CD4-positive, alpha-beta T cell treated with Interleukin-17A for 4 hours (primary cell): Measurements from ENCODE around the gene ASB18.
"Not testable (repeated sequence)": the region's sequence is repeated elsewhere in the genome, so short reads cannot be mapped to it uniquely, and the experiment has no call there.

Experiments
- DNase-seq: peaks from one replicate; pipeline ENCODE4 v3.0.0-alpha.2; 2020; ENCODE audit warnings: mixed read lengths

The ASB18 gene

GRCh38 chr2:236264256-236264655 lies at the start of gene ASB18:
ASB18 (minus strand) TSS chr2:236264406; CDS start chr2:236264345, 61 bp downstream.
- DNase-seq, result no peak

- no peak for DNase-seq
Measured at GRCh38 chr2:236311286-236311685, 47.1 kb upstream of the ASB18 start.

DNA sequence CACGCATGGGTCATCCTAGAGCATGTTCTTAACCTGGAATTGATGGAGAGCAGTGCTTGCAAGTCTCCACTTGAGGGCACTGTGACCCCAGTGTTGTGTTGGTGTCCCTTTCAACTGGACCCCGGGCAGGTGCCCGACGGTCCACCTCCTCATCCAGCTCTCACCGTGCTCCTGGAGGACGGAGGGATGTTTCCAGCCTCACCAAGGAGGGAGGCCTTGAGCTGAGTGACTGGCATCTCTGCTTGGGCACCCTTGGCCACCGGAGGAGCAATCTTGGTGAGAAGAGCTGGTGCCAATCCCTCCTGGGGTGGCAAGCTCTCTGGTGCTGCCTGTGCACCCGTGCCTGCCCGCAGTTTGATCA lies 45.4 kb upstream of the ASB18 start:
- DNase-seq, result no peak

DNA sequence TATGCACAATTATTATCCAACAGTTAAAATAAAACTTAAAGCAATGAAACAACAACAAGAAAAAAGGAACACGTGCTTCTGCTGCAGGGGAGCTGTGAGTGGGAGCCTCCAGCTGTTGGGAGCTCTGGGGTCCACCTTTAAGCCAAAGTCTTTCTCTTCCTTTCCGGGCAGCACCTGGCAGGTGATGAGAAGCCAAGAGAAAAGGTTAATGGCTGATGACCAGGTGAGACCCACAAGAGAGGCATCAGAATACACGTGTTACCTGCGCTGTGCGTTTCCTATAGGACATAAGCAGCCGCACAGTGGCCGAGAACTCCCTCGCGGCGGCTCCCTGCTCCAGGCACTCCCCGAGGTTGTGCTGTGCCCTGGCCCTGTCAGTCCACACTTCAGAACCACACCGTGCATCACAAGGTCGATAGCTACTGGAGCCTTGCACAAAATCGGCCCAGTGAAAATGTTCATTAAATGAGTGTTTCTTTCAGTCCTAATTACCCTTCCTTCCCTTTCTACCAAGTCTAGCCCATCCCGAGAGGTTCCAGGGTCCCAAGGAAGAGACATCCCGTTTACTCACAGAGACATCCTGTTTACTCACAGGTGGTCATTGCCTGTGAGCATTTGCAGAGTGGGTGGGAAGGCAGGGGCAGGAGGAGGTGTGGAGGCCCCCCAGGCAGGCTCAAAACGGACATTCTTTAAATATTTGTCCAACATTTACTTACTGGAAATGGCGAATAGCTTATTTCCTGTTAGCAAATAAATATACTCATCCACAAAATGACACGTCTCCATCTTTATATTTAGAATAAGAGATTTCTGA lies 44.9 kb upstream of the ASB18 start:
- no peak for DNase-seq

DNA sequence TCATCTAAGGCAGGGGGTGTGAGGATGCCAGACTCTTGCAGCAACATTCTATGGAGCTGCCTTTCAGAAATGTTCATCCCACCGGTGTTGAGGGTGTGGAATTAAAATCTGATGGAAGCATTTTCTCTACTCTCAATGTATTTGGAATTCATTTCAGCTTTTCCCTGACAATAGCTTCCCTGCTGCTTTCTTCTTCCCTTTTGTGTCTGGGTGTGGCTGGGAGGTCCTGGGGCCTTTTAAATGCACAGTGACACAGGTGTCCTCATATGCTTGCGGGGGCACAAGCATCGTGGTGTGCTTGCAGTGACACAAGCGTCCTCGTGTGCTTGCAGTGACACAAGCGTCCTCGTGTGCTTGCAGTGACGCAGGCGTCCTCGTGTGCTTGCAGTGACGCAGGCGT lies 43.4 kb upstream of the ASB18 start:
- DNase-seq, result no peak

DNA sequence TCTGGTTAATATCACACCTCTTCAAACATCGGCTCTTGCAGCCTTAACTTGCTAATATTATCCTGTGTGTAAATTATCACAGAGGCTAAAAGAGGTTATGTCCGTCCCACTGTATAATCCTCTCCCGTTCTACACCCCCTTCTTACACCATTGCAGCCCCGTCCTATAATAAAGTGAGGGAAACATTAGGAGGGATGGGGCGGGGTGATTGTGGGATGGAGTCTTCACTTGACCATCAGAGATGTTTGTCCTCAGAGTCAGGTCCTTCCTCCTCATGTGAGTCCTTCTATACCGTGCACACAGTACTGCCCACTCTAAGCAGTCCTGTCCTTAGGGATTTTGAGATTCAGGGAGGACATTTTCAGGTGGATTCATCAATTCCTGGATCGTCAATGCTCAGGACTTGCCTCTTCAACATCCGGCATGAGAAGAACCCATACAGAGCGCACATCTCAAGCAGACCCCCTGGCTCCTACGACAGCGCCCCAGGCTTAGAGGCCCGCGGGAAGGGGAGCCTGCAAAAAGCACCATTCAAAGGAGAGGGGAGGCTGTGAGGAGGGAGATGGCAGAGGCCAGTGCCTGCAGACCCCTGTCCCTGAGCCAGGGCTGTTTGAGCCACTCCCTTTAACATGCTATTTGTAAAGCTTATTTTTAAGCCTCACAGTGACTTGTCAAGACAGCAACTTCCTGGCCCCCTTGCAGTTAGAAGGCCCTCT lies 42.8 kb upstream of the ASB18 start:
- no peak for DNase-seq

DNA sequence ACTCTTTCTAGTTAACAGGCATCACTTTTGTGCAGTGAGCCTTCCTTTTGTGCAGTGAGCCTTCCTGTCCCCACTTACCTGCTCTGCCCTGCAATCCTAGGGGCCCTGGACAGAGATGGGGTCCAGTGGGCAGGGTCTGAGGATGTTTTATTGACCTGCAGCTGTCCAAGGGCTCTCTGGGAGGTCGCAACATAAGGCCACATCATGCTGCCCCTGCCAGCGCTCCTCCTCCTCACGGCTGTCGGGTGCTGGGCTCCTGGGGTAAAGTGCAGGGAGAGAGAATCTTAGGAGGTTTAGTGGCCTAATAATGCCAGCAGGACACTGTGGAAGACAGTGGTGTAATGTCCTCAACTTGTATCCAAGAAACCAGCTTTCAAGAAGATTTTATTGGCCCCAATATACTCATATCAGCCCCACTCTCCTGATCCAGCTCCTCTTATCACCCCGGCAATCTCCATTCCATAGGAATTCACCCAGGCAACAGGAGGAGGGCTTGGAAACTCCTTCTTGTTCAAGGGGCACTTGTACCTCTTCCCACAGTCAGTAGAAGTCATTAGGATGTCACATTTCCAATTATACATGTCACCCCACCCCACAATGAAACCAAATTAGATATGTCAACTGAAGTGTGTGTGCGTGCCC lies 41.9 kb upstream of the ASB18 start:
- DNase-seq, result no peak

- no peak for DNase-seq
Measured at GRCh38 chr2:236305531-236305930, 41.3 kb upstream of the ASB18 start.

DNA sequence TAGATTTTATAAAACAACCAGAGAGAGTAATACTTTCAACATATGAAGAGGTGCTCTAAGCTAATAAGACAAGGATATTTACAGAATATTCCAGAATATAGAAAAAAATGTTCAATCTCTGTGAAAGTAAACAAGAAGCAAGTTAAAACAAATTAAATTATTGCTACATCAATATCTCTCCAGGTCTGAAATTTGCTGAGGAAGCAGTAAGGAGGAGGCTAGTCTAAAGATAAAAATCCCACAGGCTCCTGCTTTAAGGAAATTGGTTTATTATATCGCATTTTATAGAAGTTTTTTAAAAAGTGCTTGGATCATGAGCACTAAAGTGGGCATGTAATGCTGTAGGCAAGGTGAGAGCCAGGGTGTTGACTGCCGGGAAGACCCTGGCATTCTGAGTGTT lies 39.7 kb upstream of the ASB18 start:
- no peak for DNase-seq

- DNase-seq, result no peak
Measured at GRCh38 chr2:236302555-236302954, 38.3 kb upstream of the ASB18 start.

GRCh38 chr2:236298924-236299475 lies 34.8 kb upstream of the ASB18 start:
- DNase-seq, result no peak

GRCh38 chr2:236295481-236295880 lies 31.3 kb upstream of the ASB18 start:
- DNase-seq, result no peak

DNA sequence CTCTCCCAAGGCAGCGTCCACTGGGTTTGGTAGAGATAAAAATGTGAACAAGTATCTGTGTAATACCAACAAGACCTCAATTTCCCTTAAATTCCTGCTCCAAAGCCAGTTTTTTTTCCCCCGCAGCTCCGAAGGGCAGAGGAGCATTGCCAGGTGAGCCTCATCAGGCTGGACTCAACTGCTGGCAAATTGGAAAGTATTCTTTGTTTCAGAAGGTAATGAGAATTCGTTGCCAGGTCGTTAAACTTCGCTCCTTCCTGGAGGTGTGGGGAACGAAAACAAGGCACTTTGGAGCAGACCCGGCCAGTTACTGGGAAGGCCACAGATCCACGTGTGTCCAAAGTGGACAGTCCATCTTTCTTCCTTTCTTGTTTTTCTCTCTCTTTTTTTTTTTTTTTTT lies 30.4 kb upstream of the ASB18 start:
- DNase-seq, result no peak

- DNase-seq, result no peak
Measured at GRCh38 chr2:236293241-236293810, 29.1 kb upstream of the ASB18 start.

- no peak for DNase-seq
Measured at GRCh38 chr2:236291911-236292310, 27.7 kb upstream of the ASB18 start.

DNA sequence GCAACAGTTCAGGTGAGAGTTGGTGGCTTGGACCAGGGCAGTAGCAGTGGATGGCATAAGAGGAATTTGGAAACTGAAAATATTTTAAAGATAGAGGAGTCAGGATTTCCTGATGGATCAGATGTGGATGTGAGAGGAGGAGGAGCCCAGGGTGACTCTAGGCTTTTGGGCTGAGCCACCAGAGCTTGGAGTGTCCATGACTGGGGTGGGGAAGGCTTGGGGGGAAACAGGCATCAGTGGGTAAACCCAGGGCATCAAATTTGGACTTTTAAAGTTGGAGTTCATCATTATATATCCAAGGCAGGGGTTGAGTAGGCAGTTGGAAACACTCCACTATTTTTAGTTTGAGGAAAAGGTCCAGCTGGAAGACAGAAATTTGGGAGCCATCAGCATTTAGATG lies 27.3 kb upstream of the ASB18 start:
- no peak for DNase-seq

GRCh38 chr2:236290742-236291425 lies 26.7 kb upstream of the ASB18 start:
- no peak for DNase-seq

DNA sequence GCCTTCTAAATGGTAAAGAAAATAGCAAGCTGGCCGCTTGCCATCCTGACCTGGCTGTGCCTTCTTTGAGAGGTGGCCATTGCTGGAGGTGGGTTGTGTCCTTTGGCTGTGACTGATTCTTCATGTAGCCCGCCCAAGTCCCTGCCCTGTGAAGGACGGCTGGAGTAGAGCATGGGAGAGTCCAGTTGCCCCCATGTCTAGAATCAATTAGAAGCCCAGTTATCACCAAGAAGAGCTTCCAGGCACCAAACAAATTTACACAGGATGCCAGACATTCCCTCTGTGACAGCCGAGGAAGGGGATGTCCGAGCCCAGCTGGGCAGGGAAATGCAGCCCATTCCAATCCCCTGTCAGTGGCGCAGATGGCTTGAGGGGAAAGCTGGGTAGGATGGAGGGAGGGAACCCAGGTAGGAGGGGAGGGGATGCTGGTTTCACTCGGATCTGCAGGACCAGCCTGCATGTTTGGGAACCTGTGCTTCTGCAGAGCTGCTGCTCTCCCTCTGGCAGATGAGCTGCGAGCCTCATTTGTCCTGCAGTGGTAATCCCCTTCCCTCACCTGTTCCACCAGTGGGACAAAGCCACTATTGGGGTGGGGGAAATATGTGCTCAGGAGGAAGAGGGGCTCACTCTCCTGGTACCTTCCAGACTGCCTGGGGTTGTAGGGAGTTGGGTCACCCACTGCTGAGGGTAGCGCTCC lies 25.7 kb upstream of the ASB18 start:
- no peak for DNase-seq

- not testable (repeated sequence) for DNase-seq
Measured at GRCh38 chr2:236288373-236288772, 24.2 kb upstream of the ASB18 start.

DNA sequence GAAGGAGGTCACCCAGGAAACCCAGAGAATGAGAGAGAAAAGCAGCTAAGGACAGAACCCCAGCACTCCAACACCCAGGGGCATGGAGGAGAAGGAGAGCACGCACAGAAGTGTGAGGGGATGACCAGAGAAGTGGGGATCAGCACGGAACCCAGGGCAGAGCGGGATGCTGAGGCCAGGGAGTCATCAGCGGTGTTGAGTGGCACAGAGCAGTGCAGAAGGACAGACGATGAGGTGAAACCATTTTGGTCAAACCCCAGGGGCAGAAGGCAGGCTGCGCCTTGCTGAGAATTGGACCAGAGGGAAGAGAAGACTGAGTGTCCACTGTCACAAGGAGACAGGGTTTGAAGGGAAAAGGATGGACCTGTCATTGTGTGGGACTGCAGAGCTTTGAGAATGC lies 23.4 kb upstream of the ASB18 start:
- DNase-seq, result no peak

- DNase-seq, result no peak
Measured at GRCh38 chr2:236286873-236287545, 22.8 kb upstream of the ASB18 start.
